NCI-H345 treated with DMSO at 0.1 percent for 48 hours (cell line): ENCODE measurements around the gene SCAF8.

Experiments used
- DNase-seq: peaks from one replicate; lab custom pipeline; 2025; ENCODE audit not compliant: unreplicated experiment; lab: John Stamatoyannopoulos, UW

Gene SCAF8

GRCh38 chr6:154839546-154839945 lies 106.3 kb downstream of the SCAF8 start:
- no peak for DNase-seq

GRCh38 chr6:154840363-154840762 lies 107.1 kb downstream of the SCAF8 start:
- no peak for DNase-seq

GRCh38 chr6:154841109-154841508 lies 107.9 kb downstream of the SCAF8 start:
- DNase-seq, result no peak

- no peak for DNase-seq
Observed at GRCh38 chr6:154842833-154843232, 109.6 kb downstream of the SCAF8 start.

- DNase-seq, result no peak
Observed at GRCh38 chr6:154847318-154847717, 114.1 kb downstream of the SCAF8 start.

DNA sequence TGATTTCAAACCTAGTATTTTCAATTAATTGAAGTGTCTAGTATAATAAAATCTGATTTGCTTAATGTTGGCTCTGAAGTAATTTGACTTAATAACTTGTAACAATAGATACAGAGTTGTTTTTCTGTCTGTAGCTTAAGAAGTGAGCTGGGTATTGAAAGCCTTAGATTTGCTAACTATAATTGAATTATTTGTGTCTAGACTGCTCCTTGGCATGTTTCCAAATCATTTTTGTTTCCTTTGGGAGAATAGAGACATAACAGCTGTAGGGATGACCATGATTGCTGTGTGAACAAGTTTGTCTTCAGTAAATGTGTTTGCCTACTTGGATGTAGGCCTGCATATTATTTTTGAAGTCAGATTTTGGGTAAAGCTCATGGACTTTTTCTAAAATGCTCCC lies 115.4 kb downstream of the SCAF8 start:
- DNase-seq, result peak; percentile 33

DNA sequence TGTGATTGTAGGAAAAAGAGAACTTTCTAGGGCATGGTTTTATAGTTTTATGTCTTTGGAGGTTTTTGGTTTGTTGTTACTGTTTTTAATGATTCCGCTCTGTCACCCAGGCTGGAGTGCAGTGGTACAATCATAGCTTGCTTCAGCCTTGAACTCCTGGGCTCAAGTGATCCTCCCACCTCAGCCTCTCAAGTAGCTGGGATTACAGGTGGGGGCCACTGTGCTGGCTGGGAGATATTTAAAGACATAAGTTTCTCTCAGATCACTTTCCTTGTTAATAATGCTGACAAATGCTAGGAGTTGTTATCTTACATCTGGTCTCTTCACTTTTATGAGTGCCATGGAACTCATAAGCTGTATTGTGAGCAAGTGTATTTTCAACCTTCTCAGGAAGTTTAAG lies 116.3 kb downstream of the SCAF8 start:
- DNase-seq, result no peak

- no peak for DNase-seq
Observed at GRCh38 chr6:154852687-154853086, 119.5 kb downstream of the SCAF8 start.

GRCh38 chr6:154857529-154857928 lies 124.3 kb downstream of the SCAF8 start:
- DNase-seq, result no peak

DNA sequence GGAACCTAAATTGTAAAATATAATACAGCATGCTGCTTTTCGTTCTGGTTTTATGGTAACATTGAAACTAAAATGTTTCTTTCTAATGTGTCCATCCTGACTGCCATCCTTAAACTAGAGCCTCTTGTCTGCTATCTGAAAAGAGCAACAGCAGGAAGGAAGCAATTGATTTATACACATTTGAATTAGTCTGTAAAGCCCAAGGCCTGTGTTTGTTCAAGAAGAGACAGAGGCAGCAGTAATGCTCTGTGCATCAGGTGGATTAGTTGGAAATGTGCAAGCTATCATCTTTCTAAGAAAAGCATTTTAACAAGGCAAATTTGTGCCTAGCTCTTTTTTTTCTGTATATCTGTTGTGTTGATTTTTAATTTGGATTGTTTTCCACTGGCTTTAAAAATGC lies 128.6 kb downstream of the SCAF8 start:
- DNase-seq, result no peak

DNA sequence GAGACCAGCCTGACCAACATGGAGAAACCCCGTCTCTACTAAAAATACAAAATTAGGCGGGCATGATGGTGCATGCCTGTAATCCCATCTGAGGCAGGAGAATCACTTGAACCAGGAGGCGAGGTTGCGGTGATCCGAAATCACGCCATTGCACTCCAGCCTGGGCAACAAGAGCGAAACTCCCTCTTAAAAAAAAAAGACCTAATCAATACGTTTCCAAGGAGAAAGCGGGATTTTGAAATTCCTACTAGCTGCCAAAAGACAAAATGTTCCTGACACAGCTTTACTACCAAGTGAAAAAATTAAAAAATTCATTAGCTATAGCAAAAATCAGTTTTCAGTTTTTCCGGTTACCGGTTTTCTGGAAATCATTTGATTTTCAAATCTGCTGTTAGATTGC lies 129.3 kb downstream of the SCAF8 start:
- DNase-seq, result no peak

DNA sequence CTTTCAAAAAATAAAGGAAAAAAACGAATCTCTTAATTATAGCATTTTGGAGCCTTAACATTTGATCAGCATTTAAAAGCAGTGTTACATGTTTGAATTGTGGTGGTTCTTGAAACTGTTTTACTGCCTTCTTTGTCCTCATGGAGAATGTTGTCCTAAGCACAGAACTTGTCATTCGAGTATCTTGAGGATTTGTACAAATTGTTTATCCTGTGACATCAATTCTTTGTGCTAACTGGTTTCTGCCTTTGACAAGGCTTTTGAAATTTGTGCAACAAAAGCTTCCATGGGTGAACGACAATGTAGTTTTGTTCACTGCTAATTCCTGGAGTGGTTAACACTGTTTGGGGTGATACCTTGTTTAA lies 130.8 kb downstream of the SCAF8 start:
- no peak for DNase-seq

DNA sequence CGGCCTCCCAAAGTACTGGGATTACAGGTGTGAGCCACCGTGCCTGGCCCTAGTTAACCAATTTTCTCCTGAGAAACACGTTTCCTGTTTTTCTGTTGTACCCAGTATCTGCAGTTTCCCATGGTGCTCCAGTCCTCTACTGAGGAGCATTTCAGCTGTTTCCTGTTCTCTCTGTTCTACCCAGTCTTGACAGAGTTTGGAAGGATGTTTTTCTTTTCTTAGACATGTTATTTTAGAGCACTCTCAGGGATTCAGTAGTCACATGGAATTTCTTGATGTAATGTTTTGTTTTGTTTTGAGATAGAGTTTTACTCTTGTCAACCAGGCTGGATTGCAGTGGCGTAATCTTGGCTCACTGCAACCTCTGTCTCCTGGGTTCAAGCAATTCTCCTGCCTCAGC lies 132.1 kb downstream of the SCAF8 start:
- no peak for DNase-seq

- DNase-seq, result peak; percentile 21
Observed at GRCh38 chr6:154868143-154868594, 135.0 kb downstream of the SCAF8 start.

DNA sequence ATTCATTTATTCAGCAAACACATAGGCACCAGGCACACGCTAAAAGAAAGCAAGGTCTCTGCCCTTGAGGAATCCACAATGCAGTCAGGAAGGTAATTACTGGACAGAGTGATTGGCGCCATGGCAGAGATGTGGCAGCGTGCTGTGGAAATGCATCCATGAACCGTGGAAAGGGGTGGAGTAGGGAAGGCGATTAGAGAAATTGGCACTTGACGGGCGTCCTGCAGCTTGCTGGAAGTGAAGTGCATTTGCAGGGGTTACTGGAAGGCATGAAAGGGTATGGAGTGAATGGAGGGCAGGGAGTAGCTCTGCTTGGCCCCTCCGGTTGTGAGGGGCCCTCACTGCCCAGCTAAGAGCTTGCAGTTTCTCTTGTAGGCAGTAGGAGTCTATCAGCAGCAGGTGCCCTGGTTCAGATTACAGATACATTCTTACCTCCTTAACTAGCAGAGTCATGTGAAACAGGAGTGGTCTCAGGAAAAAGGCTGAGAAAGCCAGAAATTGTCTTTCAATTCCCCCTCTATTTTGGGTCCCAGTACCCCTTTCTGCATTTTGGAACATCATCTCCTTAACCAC lies 139.4 kb downstream of the SCAF8 start:
- DNase-seq, result no peak

GRCh38 chr6:154873546-154873945 lies 140.3 kb downstream of the SCAF8 start:
- DNase-seq, result no peak

DNA sequence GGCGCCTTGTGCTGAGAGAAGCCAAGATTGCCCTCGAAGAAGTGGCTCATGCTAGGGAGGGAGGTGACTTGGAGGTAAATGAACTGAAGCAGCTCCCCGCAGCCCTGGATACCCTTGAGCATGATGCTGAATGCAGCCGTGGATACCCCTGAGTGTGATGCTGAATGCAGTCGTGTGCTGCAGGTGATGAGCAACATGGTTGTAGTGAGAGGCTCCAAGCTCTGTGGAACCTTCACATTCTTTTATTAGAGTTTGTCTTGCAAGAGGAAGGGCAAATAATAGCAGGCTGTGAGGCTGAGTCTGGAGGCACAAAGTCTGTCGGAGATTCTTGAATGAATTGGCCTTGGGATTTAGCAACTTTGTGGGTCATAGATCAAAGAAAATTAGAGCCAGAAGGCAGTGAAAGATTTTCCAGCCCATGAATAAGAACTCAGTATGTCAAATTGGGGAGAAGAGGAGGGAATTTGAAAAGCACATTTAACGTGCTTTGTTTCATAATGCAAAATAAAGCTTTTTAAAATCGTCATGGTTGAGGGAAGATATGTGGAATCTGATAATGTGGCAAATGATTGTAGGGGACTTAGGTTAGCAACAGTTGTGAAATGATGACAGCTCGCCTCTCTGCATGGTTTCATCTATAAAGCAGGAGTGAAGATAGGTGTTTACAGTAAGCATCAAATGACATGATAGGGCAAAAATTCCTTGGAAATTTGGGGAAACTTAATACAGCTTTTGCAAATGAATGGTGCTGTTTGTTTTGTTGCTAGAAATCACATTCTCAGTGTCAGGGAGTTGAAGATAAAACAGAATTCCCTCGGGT lies 141.8 kb downstream of the SCAF8 start:
- no peak for DNase-seq

DNA sequence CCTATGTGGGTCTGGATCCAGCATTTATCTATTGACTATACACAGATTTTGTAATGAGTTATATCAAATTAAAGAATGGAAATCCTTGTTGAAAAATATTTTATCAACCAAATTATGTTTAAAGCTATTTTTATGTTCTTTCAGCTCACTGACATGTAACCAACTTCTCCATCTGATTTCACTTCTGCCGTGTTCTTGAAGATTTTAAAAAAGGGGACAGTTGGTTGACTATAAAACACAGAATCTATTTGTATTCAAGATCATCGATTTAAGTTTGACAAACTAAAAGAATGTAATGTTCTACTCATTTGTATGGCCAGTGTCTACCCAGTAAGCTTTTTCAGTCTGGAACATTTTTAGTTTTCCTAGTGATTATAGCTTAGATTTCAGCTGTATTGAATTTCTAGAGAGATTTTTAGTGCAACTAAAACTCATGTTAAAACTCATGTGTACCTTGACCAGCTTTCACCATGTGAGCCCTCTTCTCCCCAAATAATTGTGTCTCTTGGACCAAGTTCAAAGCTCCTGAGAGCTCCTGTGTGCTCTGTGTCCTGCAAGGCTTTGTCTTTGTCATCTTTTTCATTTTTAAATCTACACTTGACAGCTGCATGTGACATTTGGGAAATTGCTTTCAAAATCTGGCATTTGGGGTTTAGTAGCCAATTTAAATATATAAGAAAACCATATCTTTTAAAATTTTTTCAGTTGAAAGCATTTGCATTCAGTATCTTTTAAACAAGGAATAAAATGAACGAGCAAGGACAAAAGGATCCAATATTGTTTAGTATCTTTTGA lies 143.5 kb downstream of the SCAF8 start:
- DNase-seq, result no peak

DNA sequence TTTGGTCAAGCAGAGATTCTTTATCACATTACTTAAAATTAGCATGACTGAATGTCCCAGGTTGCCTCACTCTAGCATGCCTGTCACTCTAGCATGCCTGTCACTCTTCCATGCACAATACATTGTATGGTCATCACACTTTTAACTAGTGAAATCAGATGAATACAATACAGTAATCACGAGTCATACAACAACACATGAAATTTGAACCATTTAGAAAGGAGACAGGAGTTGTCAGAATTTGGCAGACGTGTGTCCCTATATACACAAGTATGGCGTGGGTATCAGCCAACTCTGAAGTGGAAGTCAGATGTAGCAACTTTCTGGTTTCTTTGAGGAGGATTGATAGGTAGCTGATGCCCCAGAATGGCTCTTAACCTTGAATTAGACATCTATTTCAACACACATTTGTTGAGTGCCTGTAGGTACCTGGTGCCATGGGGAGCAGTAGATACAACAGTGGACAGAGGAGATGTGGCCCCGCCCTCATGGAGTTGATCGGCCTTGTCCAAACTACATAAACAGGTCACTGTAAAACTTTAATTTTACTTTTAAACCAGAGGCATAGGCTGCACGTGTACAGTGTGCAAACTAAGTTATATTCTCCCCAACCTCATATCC lies 145.8 kb downstream of the SCAF8 start:
- no peak for DNase-seq

DNA sequence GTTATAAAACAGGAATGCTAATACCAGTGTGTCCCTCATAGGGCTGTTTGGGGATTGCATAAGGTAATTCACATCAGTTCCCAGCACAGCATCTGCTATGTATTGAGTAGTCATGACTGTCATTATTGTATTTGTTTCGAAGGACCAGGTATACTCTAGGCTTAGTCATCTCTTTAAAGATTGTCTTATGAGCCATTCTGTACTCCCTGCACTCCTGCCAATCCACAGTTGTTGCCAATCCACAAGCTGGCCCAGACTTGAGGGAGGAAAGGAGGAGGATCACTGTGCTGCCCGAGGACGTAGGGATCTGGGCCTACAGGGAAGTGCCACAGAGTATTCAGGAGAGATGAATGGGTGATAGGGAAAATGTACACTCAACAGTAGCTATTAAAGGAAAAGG lies 148.9 kb downstream of the SCAF8 start:
- no peak for DNase-seq
